OCI-LY7 (cell line): ENCODE data around the gene MARS1. TPM values are rescaled to one million over a fixed set of nuclear protein-coding genes. Genes with fewer than 3 reads are reported as not detected.
A peak's percentile ranks its signal among the peaks of the same experiment; 100 is the strongest.

Source experiments
- BruUV-seq: library from RNA; stranded (reverse); fragments of 400-500 nt; replicated peaks from 2 replicates; lab custom pipeline; 2021; lab: Mats Ljungman, UMichigan
- CTCF ChIA-PET: fragments of 300-600 bp; sonication (Branson Sonifier 250); formaldehyde crosslinking; loops from one replicate; lab custom pipeline; 2022; ENCODE audit warnings: antibody characterized with exemption; ENCODE audit not compliant: unreplicated experiment; lab: Charles Lee
- POLR2A ChIA-PET: fragments of 300-600 bp; sonication (Branson Sonifier 250); formaldehyde crosslinking; loops from one replicate; lab custom pipeline; 2022; ENCODE audit warnings: antibody characterized with exemption; lab: Charles Lee
- DNase-seq: peaks from one replicate; pipeline ENCODE4 v3.0.0-alpha.2; 2015; ENCODE audit warnings: low spot score
- H2AFZ ChIP-seq: fragments of 200-600 bp; sonication (generic), shearing (Covaris generic); 2 replicates; pipeline ENCODE4 v1.6.1; 2014; ENCODE audit warnings: mild to moderate bottlenecking, antibody characterized with exemption, low read length, moderate library complexity
- H3K27ac ChIP-seq: fragments of 200-600 bp; sonication (generic); 2 replicates; pipeline ENCODE4 v1.5.1; 2014; ENCODE audit warnings: mixed run types, low read depth, mild to moderate bottlenecking, moderate library complexity, low read length, inconsistent platforms; ENCODE audit not compliant: poor library complexity, severe bottlenecking
- H3K36me3 ChIP-seq: fragments of 200-600 bp; sonication (generic); 2 replicates; pipeline ENCODE4 v1.6.1; 2014; ENCODE audit warnings: mild to moderate bottlenecking, antibody characterized with exemption, low read length, moderate library complexity, mixed read lengths; ENCODE audit not compliant: insufficient read depth
- H3K4me1 ChIP-seq: fragments of 200-600 bp; sonication (generic); 2 replicates; pipeline ENCODE4 v1.5.1; 2014; ENCODE audit warnings: mild to moderate bottlenecking, low read length; ENCODE audit not compliant: insufficient read depth, poor library complexity, severe bottlenecking
- H3K4me2 ChIP-seq: fragments of 200-600 bp; sonication (generic); 2 replicates; pipeline ENCODE4 v1.6.1; 2014; ENCODE audit warnings: mild to moderate bottlenecking, low read length
- H3K4me3 ChIP-seq: fragments of 200-600 bp; sonication (generic); 2 replicates; pipeline ENCODE4 v1.5.1; 2014; ENCODE audit warnings: mild to moderate bottlenecking, low read depth, low read length; ENCODE audit not compliant: poor library complexity, severe bottlenecking
- H3K79me2 ChIP-seq: fragments of 200-600 bp; sonication (generic); 2 replicates; pipeline ENCODE4 v1.6.1; 2016; ENCODE audit warnings: low read depth, mild to moderate bottlenecking, low read length, moderate library complexity, mixed read lengths; ENCODE audit not compliant: insufficient read depth
- H3K9me2 ChIP-seq: fragments of 200-600 bp; sonication (generic); 2 replicates; pipeline ENCODE4 v1.6.1; 2016; ENCODE audit warnings: mild to moderate bottlenecking, low read length, mixed read lengths; ENCODE audit not compliant: insufficient read depth
- H3K9me3 ChIP-seq: fragments of 200-600 bp; sonication (generic); 2 replicates; pipeline ENCODE4 v1.6.1; 2014; ENCODE audit warnings: mild to moderate bottlenecking, mixed run types, low read length, mixed read lengths
- H4K20me1 ChIP-seq: fragments of 200-600 bp; sonication (generic); 2 replicates; pipeline ENCODE4 v1.6.1; 2014; ENCODE audit warnings: mild to moderate bottlenecking, antibody characterized with exemption, low read length, moderate library complexity, mixed read lengths; ENCODE audit not compliant: insufficient read depth
- EZH2phosphoT487 ChIP-seq: fragments of 200-600 bp; sonication (generic); IDR thresholded peaks from 2 replicates; pipeline ENCODE4 v1.6.1; 2018; ENCODE audit warnings: low read depth, borderline replicate concordance, mild to moderate bottlenecking, mixed run types, antibody characterized with exemption, low read length, moderate library complexity, mixed read lengths
- intact Hi-C: fragments of 100-400 bp; cut with micrococcal nuclease; formaldehyde crosslinking; loops from one replicate; pipeline ENCODE4 v1.10.0; 2022; ENCODE audit not compliant: unreplicated experiment
- total RNA-seq, 2 experiments: library from RNA; depleted of rRNA in 1 of 2; stranded (reverse); fragments of >200 nt in 1 of 2; shearing (Covaris generic) in 1 of 2; gene quantifications; 2 replicates each; pipeline ENCODE4 v1.2.3, GENCODE V29; 2014 to 2022
- TF ChIP-seq, protein P1 (sequence below): fragments of 200-600 bp; sonication (generic); conservative IDR thresholded peaks from 2 replicates; pipeline ENCODE4 v1.5.1; 2014; ENCODE audit warnings: mild to moderate bottlenecking, antibody characterized with exemption, low read length, moderate library complexity, mixed read lengths

MARS1 gene
- total RNA-seq, 2 experiments from 2014 or later = 272 to 465 TPM

DNA sequence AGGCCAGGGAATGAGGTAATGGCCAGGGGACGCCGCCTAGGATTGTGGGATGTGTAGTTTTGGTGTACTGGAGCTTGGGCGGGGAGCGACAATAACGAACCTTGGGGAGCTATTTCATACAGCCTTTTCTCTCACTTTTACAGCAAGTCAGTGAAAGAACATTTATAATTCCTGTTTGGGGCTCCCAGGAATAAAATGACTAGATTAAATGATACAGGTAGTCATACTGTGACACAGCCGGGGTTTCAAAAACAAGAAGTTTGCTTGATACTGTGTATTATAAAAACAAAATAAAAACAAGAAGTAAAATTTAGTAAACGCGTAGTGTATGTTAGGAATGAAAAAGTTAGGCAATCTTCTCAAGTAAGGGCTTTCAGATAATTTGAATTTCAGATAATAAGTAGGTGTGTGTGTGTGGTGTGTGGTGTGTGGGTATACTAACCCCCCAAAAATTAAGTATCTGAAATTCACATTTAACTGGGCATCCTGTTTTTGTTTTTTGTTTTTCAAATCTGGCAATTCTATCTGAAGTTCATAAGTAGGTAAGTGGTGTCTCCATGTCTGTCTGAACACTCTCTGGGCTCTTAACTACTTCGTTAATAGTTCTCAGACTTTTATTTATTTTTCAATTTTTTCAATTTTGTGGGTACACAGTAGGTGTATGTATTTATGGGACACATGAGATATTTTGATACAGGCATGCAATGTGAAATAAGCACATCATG lies 59.6 kb downstream of the MARS1 start:
- H3K4me2 ChIP-seq = peak overlapping the region; percentile 57
- no peaks in the 10 kb centered on the region for H3K9me2 ChIP-seq
- H3K36me3 ChIP-seq = no peaks in the 10 kb centered on the region
- BruUV-seq = no TSS peak
- H4K20me1 ChIP-seq = no peaks in the 10 kb centered on the region
- intact Hi-C loops = loop anchor here (2.0 kb wide), 1 partner anchor 25 kb away; the partner anchor contains the start of gene MBD6
- H2AFZ ChIP-seq = peak overlapping the region; percentile 90
- POLR2A ChIA-PET = interaction anchor here (0.5 to 1.4 kb wide), 7 partner anchors 15 to 820 kb away, joined by 3 to 7 read pairs (median 4); partner anchors contain the start of gene DDIT3
- TF ChIP-seq, protein P1, sequence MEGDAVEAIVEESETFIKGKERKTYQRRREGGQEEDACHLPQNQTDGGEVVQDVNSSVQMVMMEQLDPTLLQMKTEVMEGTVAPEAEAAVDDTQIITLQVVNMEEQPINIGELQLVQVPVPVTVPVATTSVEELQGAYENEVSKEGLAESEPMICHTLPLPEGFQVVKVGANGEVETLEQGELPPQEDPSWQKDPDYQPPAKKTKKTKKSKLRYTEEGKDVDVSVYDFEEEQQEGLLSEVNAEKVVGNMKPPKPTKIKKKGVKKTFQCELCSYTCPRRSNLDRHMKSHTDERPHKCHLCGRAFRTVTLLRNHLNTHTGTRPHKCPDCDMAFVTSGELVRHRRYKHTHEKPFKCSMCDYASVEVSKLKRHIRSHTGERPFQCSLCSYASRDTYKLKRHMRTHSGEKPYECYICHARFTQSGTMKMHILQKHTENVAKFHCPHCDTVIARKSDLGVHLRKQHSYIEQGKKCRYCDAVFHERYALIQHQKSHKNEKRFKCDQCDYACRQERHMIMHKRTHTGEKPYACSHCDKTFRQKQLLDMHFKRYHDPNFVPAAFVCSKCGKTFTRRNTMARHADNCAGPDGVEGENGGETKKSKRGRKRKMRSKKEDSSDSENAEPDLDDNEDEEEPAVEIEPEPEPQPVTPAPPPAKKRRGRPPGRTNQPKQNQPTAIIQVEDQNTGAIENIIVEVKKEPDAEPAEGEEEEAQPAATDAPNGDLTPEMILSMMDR = no peak
- CTCF ChIA-PET = interaction anchor here (0.6 kb wide), 1 partner anchor 195 kb away, joined by 4 read pairs; no protein-coding TSS in a partner anchor
- peaks cover 16% of the 10 kb centered on the region; the same call in 1 of the 2 replicates for H3K79me2 ChIP-seq
- H3K27ac ChIP-seq = no peak overlapping the region
- peak overlapping the region; percentile 86 for H3K4me3 ChIP-seq
- H3K4me1 ChIP-seq = peaks cover 23% of the 10 kb centered on the region
- H3K9me3 ChIP-seq = no peaks in the 10 kb centered on the region
- no peak for DNase-seq

DNA sequence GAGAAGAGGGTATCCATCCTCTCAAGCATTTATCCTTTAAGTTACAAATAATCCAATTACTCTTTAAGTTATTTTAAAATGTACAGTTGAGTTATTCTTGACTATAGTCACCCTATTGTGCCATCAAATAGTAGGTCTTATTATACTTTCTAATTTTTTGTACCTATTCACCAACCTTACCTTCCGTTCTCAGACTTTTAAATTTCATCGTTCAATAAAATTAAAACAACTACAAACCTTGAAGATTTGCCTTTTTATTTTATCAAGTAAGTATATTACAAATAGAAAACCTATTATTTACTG lies 60.1 kb downstream of the MARS1 start:
- Histone ChIP-seq H2AFZ (no peak overlapping the region; the same call in 1 of the 2 replicates), H4K20me1 (no peaks in the 10 kb centered on the region), H3K9me3 (no peaks in the 10 kb centered on the region), H3K4me2 (no peak overlapping the region), H3K27ac (no peak overlapping the region), H3K4me3 (no peak overlapping the region), H3K36me3 (no peaks in the 10 kb centered on the region), H3K4me1 (peaks cover 23% of the 10 kb centered on the region), H3K9me2 (no peaks in the 10 kb centered on the region), H3K79me2 (peaks cover 16% of the 10 kb centered on the region; the same call in 1 of the 2 replicates)
- TF ChIP-seq EZH2phosphoT487 = no peak
- TF ChIP-seq, protein P1 = no peak
- intact Hi-C loops = no loop called here
- ChIA-PET POLR2A (no interaction called here), CTCF (no interaction called here)
- no peak for DNase-seq
- BruUV-seq = no TSS peak

DNA sequence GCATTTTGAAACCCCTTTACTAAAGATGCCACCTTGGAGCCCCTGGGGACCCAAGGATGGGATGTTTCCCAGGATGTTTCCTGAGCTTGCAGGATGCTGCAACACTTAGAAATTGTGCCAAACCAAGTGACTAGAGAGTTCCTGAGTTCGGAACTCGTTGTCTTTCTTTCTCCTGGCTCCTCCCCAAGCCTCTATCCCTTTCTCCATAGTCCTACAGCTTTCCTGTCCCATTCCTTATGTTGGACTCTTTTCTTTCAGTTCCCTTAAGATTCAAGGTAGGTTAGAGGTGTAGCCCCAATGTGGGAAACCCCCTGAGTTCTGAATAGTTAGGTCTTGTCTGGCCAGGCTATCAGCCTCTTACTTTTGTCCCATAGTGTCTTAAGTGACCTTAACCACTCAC lies 60.6 kb downstream of the MARS1 start:
- H4K20me1 ChIP-seq = no peaks in the 10 kb centered on the region
- POLR2A ChIA-PET = no interaction called here
- intact Hi-C loops = no loop called here
- peaks cover 22% of the 10 kb centered on the region for H3K4me1 ChIP-seq
- H3K79me2 ChIP-seq = peaks cover 16% of the 10 kb centered on the region; the same call in 1 of the 2 replicates
- H3K36me3 ChIP-seq = no peaks in the 10 kb centered on the region
- TF ChIP-seq, protein P1 = no peak
- TF ChIP-seq EZH2phosphoT487 = no peak
- H3K4me2 ChIP-seq = no peak overlapping the region
- no peaks in the 10 kb centered on the region for H3K9me2 ChIP-seq
- H2AFZ ChIP-seq = no peak overlapping the region
- DNase-seq = no peak
- CTCF ChIA-PET = no interaction called here
- BruUV-seq = no TSS peak
- H3K4me3 ChIP-seq = no peak overlapping the region
- H3K9me3 ChIP-seq = no peaks in the 10 kb centered on the region
- H3K27ac ChIP-seq = no peak overlapping the region
